DMS79 (cell line): ENCODE measurements around the gene NXNL2.

ENCODE experiments used
- DNase-seq: peaks from one replicate; lab custom pipeline; 2025; lab: John Stamatoyannopoulos, UW

NXNL2 gene

DNA sequence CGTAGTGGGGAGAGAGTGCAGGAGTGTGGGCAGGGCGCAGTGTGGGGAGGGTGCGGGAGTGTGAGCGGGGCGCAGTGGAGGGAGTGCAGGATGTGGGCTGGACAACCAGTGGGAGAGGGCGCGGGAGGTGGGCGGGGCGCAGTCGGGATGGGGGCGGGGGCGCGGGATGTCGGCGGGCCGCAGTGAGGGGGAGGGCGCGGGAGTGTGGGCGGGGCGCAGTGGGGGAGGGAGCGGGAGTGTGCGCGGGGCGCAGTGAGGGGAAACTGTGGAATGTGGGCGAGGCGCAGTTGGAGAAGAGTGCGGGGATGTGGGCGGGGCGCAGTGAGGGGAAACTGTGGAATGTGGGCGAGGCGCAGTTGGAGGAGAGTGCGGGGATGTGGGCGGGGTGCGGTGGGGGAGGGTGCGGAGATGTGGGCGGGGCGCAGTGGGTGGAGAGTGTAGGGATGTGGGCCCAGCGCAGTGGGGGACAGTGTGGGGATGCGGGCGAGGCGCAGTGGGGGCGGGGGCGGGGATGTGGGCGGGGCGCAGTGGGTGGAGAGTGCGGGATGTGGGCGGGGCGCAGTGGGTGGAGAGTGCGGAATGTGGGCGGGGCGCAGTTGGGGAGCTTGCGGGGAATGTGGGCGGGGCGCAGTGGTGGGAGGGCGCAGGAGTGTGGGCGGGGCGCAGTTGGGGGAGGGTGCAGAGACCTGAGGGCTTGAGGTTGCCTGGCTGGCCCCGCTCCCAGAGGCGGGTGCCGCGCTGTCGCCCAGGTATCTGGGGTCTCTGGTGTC, at the start of gene NXNL2:
Gene NXNL2, plus strand, starts transcription at position 723 of the 770 bp plus-strand sequence. CDS start 257 bp downstream, outside the sequence.
- no peak for DNase-seq

GRCh38 chr9:88488166-88488565, 46.8 kb upstream of the NXNL2 start:
- DNase-seq = no peak

GRCh38 chr9:88494983-88495721, 39.8 kb upstream of the NXNL2 start:
- no peak for DNase-seq

- DNase-seq = no peak
These were observed 37.8 kb upstream of the NXNL2 start for GRCh38 chr9:88497224-88497623.

DNA sequence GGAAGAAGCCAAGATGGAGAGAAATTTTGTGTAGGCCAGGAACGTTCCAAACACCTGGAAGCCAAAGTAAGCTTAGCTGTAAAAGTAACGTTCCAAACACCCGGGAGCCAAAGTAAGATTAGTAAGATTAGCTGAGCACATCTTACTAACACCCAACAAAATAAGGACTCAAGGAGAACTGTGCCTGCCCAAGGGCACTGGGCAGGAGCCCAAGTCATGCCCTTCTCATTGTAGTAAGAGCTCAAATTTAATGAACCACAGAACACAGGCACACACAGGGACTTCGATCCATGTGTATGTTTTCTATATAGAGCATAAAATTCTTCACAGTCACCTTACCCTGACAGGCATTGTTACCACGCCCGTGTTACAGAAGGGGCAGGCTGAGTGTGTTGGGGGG, 36.1 kb upstream of the NXNL2 start:
- DNase-seq = no peak

GRCh38 chr9:88501086-88501485, 33.9 kb upstream of the NXNL2 start:
- no peak for DNase-seq

- no peak for DNase-seq
These were observed 32.4 kb upstream of the NXNL2 start for GRCh38 chr9:88502552-88503034.

- DNase-seq = no peak
These were observed 31.7 kb upstream of the NXNL2 start for GRCh38 chr9:88503081-88503844.

- no peak for DNase-seq
These were observed 30.9 kb upstream of the NXNL2 start for GRCh38 chr9:88503845-88504764.

DNA sequence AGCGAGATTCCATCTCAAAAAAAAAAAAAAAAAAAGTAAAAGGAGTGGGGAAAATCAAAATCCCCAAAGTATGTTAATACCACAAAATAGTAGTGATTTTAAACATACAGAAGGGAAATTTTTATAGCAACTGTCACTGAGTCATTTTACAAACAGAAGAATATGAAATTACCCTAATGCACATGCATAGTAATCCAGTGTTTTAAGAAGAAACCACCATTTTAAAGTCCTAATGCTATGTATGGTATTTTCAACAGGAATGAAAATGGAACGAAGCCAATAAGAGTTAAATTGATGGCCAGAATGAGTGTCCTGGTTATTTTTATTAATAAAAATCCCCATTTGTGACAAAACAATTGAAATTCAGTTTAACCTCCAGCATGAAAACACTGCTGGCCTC, 26.7 kb upstream of the NXNL2 start:
- DNase-seq = no peak

DNA sequence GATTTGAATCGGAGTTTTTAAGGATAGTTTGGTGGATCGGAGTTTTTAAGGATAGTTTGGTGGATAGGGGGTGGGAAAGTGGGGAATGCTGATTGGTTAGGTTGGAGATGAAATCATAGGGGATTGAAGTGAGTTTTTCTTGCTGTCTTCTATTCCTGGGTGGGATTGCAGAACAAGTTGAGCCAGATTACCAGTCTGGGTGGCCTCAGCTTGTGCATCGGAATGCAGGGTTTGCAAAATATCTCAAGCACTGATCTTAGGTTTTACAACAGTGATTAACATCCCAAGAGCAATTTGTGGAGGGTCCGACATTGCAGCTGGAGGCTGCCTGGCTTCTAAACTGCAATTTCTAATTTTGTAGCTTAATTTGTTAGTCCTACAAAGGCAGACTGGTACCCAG, 23.1 kb upstream of the NXNL2 start:
- DNase-seq = no peak

- no peak for DNase-seq
These were observed 20.7 kb upstream of the NXNL2 start for GRCh38 chr9:88514247-88514646.

DNA sequence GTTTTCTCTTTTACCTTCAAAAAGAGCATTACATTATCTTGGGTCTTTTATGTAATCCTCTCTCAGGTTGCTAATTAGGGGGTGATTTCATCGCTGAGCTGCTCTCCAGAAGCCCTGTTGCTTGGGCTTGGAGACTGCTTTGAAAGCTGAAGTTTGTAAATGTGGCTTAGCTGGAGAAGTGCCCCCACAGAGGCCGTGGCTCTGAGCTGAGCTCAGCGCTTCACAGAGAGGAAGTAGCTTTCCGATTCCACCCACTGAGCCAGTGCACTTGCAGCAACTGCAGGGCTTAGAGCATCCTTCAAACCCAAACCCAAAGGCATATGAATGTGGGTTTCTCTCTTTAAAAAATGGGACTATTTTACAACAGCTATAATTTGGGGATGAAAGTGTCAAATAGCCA, 13.7 kb upstream of the NXNL2 start:
- DNase-seq = no peak

DNA sequence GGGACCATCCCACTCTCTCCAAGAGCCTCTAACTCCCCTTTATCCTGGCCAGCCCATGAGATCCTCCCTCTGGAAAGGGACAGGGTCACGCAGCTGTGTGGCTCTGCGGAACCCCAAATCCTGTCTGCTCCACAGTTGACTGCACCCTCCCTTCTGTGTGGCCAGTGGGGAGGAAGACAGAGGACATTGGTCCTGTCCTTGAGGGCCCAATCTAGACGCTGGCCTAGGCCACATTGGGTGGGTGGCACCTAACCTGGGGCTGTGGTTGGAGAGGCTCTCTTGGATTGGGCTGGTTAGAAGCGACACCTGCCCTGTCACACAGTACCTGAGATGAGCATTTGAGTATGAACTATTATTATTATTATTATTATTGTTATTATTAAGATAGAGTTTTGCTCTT, 12.6 kb upstream of the NXNL2 start:
- no peak for DNase-seq

GRCh38 chr9:88523056-88523455, 11.9 kb upstream of the NXNL2 start:
- no peak for DNase-seq

DNA sequence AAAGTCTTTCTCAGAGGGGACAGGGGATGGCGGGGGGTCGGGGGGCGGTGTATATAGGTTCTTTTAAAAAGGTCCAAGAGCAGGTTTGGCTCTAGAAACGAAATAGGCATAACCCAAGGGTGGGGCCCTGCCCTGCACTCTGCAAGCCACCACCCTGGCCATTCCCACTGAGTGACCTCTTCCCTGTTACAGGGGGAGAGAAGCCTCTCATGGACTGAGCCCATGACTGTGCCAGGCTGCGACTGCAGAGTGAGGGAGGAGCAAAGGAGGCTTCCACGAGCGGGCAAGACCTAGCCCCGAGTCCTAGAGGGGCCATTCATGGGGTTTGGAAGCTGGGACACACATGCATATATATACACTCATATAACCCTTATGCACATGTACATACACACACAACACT, 10.1 kb upstream of the NXNL2 start:
- no peak for DNase-seq

GRCh38 chr9:88527618-88528017, 7.4 kb upstream of the NXNL2 start:
- DNase-seq = no peak

DNA sequence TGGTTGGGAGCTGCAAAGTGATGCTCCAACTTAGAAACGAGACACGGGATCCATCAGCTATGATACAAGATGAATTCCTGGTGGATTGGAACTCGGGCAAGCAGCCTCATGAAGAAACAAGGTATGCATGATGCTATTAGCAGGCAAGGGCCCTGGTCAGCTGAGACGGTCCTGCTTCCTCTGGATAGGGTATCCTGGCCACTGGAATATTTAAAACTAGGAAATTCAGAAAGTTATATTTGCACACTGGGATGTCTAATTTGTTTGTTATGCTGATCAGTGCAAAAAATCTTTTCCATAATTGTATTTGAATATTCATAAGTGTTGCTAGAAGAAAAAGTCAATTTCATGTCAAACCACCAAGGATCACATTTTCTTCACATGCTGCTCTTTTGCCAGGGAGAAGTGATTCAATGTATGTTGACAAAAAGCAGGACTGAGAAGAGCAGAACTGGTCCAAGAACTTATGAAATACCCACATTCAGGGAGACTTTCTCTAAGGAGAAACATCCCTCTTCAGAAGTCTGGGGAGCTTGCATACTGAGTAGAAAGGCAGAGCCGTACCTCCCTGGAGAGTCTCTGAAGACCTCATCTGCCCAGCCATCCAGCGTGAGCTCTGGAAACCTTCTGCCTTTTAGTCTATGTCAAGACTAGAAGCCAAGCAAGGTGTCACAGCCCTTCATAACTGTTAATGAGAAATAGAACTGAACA, 6.7 kb upstream of the NXNL2 start:
- DNase-seq = no peak

DNA sequence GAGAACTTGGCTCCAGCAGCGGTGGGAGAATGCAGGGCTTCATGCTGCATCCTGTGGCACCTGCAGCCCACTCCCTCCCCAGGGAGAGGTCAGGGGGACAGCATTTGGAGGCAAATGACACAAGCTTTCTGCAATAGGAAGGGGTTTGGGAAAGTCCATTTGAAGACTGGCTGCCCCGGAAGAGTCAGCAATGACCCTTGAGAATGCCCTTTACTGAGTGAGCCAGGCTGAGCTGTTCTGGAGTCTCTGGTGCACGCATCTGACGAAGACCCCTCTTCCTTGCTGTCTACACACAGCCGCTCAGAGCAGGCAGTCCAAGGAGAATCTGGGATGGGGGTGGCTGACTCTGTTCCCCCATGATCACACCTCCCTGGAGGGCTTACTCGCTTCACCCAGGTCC, 5.5 kb upstream of the NXNL2 start:
- DNase-seq = no peak

GRCh38 chr9:88530051-88530450, 4.9 kb upstream of the NXNL2 start:
- DNase-seq = no peak
